Testis (tissue), 2 donors: Measurements from ENCODE around the gene APOF.

Experiments used
- CTCF ChIP-seq, 3 experiments: fragments of 450-650 bp in 2 of 3; fragments of 200-600 bp in 1 of 3; sonication (generic) in 1 of 3; IDR thresholded peaks; one replicate each; pipeline ENCODE4 v1.5.1; 2016 to 2019; ENCODE audit warnings: antibody characterized with exemption in 3 of 3, mild to moderate bottlenecking in 2 of 3, moderate library complexity in 1 of 3
- POLR2A ChIP-seq: fragments of 450-650 bp; IDR thresholded peaks from one replicate; pipeline ENCODE4 v1.6.1; 2017; ENCODE audit warnings: antibody characterized with exemption, mild to moderate bottlenecking, moderate library complexity

- TF ChIP-seq CTCF (IDR thresholded peaks at IDR 0.05) (no peak), POLR2A (no peak)
Measured at GRCh38 chr12:56385873-56386272, 23.2 kb upstream of the APOF start.
